Measurements from ENCODE around the gene C4orf36. TPM values are rescaled to one million over a fixed set of nuclear protein-coding genes. Genes with fewer than 3 reads are reported as not detected.

The C4orf36 gene
- total and polyA plus RNA-seq, 10 donors: 0.17 to 1.1 (median 0.82) TPM; not detected in 7

- intact Hi-C loops (cut with DNase I; ENCODE audit: low total_unique reads): loop anchor here (5.0 kb wide), 1 partner anchor 68 kb away; no protein-coding TSS in a partner anchor
Observed at GRCh38 chr4:86938771-86939520, 46.7 kb upstream of the C4orf36 start.

GRCh38 chr4:86935853-86936733 lies 43.9 kb upstream of the C4orf36 start:
- Histone ChIP-seq H3K27ac (peak overlapping the region; percentile 93 to 99 (median 96)), H3K36me3 (peaks cover 0 to 3% (median 0%) of the 10 kb centered on the region in 6 donors), H3K4me1 (peaks cover 37 to 72% (median 64%) of the 10 kb centered on the region in 6 donors), H3K4me3 (peak overlapping the region; percentile 78 to 97 (median 88)), H3K27me3 (replicated peaks in 1 of 7) (no peaks in the 10 kb centered on the region), H3K9me3 (no peaks in the 10 kb centered on the region)
- WGBS, 5 donors: 2 to 5% (median 3%) methylated on average over 35 to 36 of the region's 36 CpGs
- TF ChIP-seq POLR2A (IDR thresholded peaks at IDR 0.05) (peak in 1 of 3 donors; percentile 57), CTCF (IDR thresholded peaks at IDR 0.05 in 8 of 11, conservative IDR thresholded peaks at IDR 0.05 in 3 of 11) (no peak), POLR2AphosphoS5 (IDR thresholded peaks at IDR 0.05) (peak in 2 of 3 donors; percentile 81 to 83)
- intact Hi-C loops (cut with DNase I; ENCODE audit: low total_unique reads): loop anchor here (5.0 kb wide), 1 partner anchor 71 kb away; no protein-coding TSS in a partner anchor
- DNase-seq: peak; percentile 92

More at GRCh38 chr4:86938771-86939520, 46.7 kb upstream of the C4orf36 start:
- Histone ChIP-seq H3K4me1 (peaks cover 33 to 84% (median 65%) of the 10 kb centered on the region in 6 donors), H3K9me3 (no peaks in the 10 kb centered on the region), H3K4me3 (peak overlapping the region in 3 of 8 donors; percentile 2 to 95 (median 5)), H3K27ac (peak overlapping the region; percentile 15 to 99 (median 86)), H3K27me3 (replicated peaks in 1 of 7) (no peaks in the 10 kb centered on the region), H3K36me3 (no peaks in the 10 kb centered on the region)
- WGBS, 5 donors: 63 to 72% (median 66%) methylated on average over 4 of the region's 4 CpGs
- no peak for DNase-seq
- TF ChIP-seq CTCF (IDR thresholded peaks at IDR 0.05 in 8 of 11, conservative IDR thresholded peaks at IDR 0.05 in 3 of 11) (no peak), POLR2AphosphoS5 (IDR thresholded peaks at IDR 0.05) (no peak), POLR2A (IDR thresholded peaks at IDR 0.05) (no peak)

GRCh38 chr4:86935566-86935852 lies 43.3 kb upstream of the C4orf36 start:
- Histone ChIP-seq H3K4me1 (peaks cover 37 to 66% (median 58%) of the 10 kb centered on the region in 6 donors), H3K27me3 (replicated peaks in 1 of 7) (no peaks in the 10 kb centered on the region), H3K36me3 (peaks cover 0 to 3% (median 0%) of the 10 kb centered on the region in 6 donors), H3K4me3 (peak overlapping the region; percentile 78 to 97 (median 88)), H3K9me3 (no peaks in the 10 kb centered on the region), H3K27ac (peak overlapping the region; percentile 93 to 99 (median 96))
- no peak for TF ChIP-seq CTCF (IDR thresholded peaks at IDR 0.05 in 8 of 11, conservative IDR thresholded peaks at IDR 0.05 in 3 of 11)
- TF ChIP-seq POLR2A (IDR thresholded peaks at IDR 0.05): no peak
- TF ChIP-seq POLR2AphosphoS5 (IDR thresholded peaks at IDR 0.05): no peak
- 0 to 2% (median 1%) methylated on average over 12 to 16 of the region's 16 CpGs for WGBS, 5 donors
- no peak for DNase-seq
- intact Hi-C loops (cut with DNase I; ENCODE audit: low total_unique reads): loop anchor here (5.0 kb wide), 1 partner anchor 72 kb away; no protein-coding TSS in a partner anchor

All from spleen (tissue), 11 donors.